ENCODE data around the gene SHANK2. TPM values are rescaled to one million over a fixed set of nuclear protein-coding genes. Genes with fewer than 3 reads are reported as not detected.

The SHANK2 gene
- total RNA-seq, 1 donor from 2014 or later = 0.03 TPM

DNA sequence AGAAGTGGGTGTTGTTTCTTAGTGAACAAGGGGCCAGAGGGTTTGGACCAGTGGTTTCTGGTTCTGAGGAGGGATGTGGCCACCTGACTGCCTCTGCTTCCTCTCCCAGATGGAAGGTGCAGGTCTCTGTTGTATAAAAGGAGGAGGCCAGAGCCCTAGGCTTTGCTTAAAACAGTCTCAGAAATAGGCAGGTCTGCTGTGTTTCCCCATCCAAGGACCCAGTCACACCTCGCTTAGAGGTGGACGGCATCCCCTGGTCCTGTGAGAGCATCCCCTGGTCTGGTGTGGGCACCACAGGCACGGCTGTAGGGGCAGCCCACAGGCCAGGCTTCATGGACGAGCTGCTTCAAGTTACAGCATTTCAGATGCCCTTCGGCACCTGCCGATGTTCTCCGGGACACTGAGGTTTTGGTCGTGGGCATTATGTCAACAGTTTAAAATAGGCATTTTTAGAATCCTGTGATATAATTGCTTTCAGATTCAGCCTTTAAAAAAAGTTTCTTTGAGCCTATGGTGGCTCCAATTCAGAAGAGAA lies 45.7 kb upstream of the SHANK2 start:
- DNase-seq (ENCODE audit: extremely low spot score, unreplicated experiment) = peak; percentile 63
- Mint-ChIP-seq H3K27me3 (ENCODE audit: unreplicated experiment) (peaks cover 8% of the 10 kb centered on the region), H3K4me1 (ENCODE audit: unreplicated experiment) (peaks cover 29% of the 10 kb centered on the region), H3K9me3 (ENCODE audit: unreplicated experiment) (peaks cover 4% of the 10 kb centered on the region), H3K36me3 (ENCODE audit: unreplicated experiment) (no peaks in the 10 kb centered on the region), H3K27ac (ENCODE audit: unreplicated experiment) (no peak overlapping the region), H3K4me3 (ENCODE audit: unreplicated experiment) (no peak overlapping the region)
- TF ChIP-seq, protein P1, sequence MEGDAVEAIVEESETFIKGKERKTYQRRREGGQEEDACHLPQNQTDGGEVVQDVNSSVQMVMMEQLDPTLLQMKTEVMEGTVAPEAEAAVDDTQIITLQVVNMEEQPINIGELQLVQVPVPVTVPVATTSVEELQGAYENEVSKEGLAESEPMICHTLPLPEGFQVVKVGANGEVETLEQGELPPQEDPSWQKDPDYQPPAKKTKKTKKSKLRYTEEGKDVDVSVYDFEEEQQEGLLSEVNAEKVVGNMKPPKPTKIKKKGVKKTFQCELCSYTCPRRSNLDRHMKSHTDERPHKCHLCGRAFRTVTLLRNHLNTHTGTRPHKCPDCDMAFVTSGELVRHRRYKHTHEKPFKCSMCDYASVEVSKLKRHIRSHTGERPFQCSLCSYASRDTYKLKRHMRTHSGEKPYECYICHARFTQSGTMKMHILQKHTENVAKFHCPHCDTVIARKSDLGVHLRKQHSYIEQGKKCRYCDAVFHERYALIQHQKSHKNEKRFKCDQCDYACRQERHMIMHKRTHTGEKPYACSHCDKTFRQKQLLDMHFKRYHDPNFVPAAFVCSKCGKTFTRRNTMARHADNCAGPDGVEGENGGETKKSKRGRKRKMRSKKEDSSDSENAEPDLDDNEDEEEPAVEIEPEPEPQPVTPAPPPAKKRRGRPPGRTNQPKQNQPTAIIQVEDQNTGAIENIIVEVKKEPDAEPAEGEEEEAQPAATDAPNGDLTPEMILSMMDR (IDR thresholded peaks at IDR 0.05) = no peak

DNA sequence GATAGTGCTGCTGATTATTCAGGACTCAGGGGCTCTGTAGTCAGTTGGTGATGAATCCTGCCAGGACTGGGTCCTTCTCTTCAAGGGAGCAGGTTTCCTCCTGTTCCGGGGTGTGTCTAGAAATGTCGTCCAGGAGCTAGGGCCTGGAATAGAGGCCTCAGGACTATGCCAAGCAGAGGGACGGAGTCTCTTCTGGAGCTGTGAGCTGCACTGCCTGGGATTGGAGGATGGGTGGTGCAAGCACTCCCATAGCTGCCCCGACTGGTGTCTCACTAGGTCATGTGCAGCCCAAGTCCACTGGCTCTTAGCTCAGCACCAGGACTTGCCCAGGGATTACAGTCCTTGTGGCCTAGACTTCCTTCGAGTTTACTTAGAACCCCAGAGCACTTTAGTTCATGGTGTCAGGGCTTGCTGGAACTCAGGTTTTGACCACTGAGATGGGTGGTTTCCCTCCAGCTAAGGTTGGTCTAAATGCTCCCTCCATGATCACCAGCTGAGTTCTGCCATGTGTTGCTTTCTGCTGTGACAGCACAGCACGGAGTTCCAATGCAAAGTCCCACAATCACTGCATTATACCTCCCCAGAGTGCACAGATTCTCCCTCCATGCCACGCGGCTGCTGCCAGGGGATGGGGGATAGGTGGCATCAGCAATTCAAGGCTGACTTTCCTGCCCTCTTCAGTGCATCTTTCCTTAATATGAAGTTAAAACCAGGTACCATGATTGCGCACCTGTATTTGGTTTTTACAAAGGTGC lies 42.6 kb upstream of the SHANK2 start:
- Mint-ChIP-seq H3K4me1 (ENCODE audit: unreplicated experiment) (peaks cover 17% of the 10 kb centered on the region), H3K4me3 (ENCODE audit: unreplicated experiment) (no peak overlapping the region), H3K36me3 (ENCODE audit: unreplicated experiment) (peaks cover 7% of the 10 kb centered on the region), H3K27me3 (ENCODE audit: unreplicated experiment) (peaks cover 5% of the 10 kb centered on the region), H3K9me3 (ENCODE audit: unreplicated experiment) (peaks cover 20% of the 10 kb centered on the region), H3K27ac (ENCODE audit: unreplicated experiment) (no peak overlapping the region)
- DNase-seq (ENCODE audit: extremely low spot score, unreplicated experiment) = peak; percentile 32
- TF ChIP-seq, protein P1 (IDR thresholded peaks at IDR 0.05) = no peak

DNA sequence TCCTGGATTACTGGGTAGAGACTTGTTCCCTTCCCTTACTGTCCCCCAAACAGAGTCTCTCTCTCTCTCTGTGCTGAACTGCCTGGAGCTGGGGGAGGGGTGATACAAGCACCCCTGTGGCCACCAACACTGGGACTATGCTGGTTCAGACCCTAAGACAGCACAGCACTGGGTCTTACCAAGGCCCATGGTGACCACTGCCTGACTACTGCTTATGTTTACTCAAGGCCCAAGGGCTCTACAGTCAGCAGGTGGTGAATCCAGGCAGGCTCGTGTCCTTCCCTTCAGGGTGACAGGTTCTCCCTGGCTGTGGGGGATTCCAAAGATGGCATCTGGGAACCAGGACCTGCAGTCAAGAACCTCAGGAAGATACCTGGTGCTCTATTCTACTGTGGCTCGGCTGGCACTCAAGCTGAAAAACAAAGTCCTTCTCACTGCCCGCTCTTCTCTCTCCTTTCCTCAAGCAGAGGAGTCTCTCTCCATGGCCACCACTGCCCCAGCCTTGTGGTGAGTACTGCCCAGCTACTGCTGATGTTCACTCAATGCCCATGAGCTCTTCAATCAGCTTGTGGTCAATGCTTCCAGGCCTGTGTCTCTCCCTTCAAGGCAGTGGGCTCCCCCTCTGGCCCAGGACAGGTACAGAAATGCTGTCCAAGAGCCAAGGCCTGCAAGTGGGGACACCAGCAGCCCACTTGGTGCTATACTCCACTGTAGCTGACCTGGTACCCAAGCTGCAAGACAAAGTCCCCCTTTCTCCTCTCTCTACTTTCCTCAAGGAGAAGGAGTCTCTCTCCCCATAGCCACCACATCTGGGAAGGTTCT lies 41.8 kb upstream of the SHANK2 start:
- Mint-ChIP-seq H3K36me3 (ENCODE audit: unreplicated experiment) (peaks cover 7% of the 10 kb centered on the region), H3K27ac (ENCODE audit: unreplicated experiment) (no peak overlapping the region), H3K27me3 (ENCODE audit: unreplicated experiment) (peaks cover 5% of the 10 kb centered on the region), H3K4me1 (ENCODE audit: unreplicated experiment) (peaks cover 9% of the 10 kb centered on the region), H3K9me3 (ENCODE audit: unreplicated experiment) (peaks cover 27% of the 10 kb centered on the region), H3K4me3 (ENCODE audit: unreplicated experiment) (no peak overlapping the region)
- DNase-seq (ENCODE audit: extremely low spot score, unreplicated experiment) = peak; percentile 62
- TF ChIP-seq, protein P1 (IDR thresholded peaks at IDR 0.05) = no peak

DNA sequence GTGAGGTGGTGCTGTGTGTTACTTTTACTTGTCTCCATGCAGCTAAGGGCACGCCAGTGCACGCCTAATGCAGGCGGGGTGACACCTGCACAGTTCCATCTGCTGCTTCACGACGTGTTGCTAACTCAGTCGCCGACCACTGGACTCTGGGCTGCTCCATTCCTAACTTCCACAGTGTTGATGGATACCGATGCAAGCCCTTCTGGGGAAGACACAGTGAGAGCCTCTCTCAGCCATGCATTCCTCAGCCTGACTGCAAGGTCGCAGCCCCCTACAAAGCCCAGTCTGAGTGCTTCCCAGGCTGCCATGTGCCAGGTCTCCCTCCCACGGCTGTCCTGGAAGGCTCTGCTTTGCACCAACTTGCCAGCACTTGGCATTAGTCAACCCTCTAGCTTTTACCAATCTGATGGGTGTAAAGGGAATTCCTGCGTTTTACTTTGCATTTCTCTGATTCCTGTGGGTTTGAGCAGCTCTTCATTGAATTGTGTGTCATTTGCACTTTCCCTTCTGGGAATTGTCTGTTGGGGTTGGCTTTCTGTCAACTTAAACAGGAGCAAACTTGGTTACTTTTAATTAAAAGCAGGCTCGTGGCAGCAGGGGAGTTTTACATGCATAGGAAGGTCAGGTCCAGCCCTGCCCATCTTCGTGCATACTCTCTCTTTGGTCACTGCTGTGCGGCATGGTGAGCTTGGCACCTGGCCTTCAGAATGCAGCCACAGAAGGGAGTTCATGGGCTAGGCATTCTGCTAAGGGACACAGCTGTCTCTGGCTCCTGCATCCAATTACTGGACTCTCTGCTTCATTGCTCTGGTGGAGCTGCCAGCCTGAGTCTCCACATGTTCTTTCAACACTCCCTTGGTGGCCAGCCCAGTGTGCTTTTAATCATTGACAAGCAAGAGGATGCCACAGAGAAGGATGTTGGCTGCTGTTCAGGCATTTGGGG lies 34.6 kb upstream of the SHANK2 start:
- Mint-ChIP-seq H3K27me3 (ENCODE audit: unreplicated experiment) (peaks cover 28% of the 10 kb centered on the region), H3K9me3 (ENCODE audit: unreplicated experiment) (peaks cover 25% of the 10 kb centered on the region), H3K27ac (ENCODE audit: unreplicated experiment) (peak overlapping the region; percentile 38), H3K36me3 (ENCODE audit: unreplicated experiment) (peaks cover 8% of the 10 kb centered on the region), H3K4me1 (ENCODE audit: unreplicated experiment) (peaks cover 16% of the 10 kb centered on the region), H3K4me3 (ENCODE audit: unreplicated experiment) (no peak overlapping the region)
- DNase-seq (ENCODE audit: extremely low spot score, unreplicated experiment) = peak; percentile 90
- TF ChIP-seq, protein P1 (IDR thresholded peaks at IDR 0.05) = no peak
